Gastroesophageal sphincter (tissue), 3 donors: ENCODE measurements around the gene LRRC25.

Experiments
- CTCF ChIP-seq, 4 experiments: fragments of 200-600 bp in 2 of 4; fragments of 450-650 bp in 2 of 4; sonication (generic) in 1 of 4; IDR thresholded peaks; one replicate each; pipeline ENCODE4 v1.5.1; 2017 to 2019; ENCODE audit warnings: antibody characterized with exemption in 4 of 4, mild to moderate bottlenecking in 2 of 4, moderate library complexity in 2 of 4
- POLR2A ChIP-seq, 2 donors: fragments of 450-650 bp; IDR thresholded peaks; one replicate each; pipeline ENCODE4 v1.6.1; 2017; ENCODE audit warnings: antibody characterized with exemption in 2 of 2, mild to moderate bottlenecking in 2 of 2, moderate library complexity in 1 of 2
- POLR2AphosphoS5 ChIP-seq: sonication (generic); formaldehyde crosslinking; IDR thresholded peaks from one replicate; pipeline ENCODE4 v1.6.1; 2017; ENCODE audit warnings: antibody characterized with exemption

GRCh38 chr19:18363787-18364186 is 33.6 kb downstream of the LRRC25 start:
- TF ChIP-seq CTCF (IDR thresholded peaks at IDR 0.05) (no peak), POLR2AphosphoS5 (no peak), POLR2A (IDR thresholded peaks at IDR 0.05) (no peak)
